HG02623 (cell line): Measurements from ENCODE around the gene MAPK13.

Experiments
- ATAC-seq: cut with Tn5 transposase; IDR thresholded peaks from one replicate; pipeline ENCODE4 v1.9.1; 2021; ENCODE audit warnings: moderate library complexity; ENCODE audit not compliant: unreplicated experiment

MAPK13 gene

DNA sequence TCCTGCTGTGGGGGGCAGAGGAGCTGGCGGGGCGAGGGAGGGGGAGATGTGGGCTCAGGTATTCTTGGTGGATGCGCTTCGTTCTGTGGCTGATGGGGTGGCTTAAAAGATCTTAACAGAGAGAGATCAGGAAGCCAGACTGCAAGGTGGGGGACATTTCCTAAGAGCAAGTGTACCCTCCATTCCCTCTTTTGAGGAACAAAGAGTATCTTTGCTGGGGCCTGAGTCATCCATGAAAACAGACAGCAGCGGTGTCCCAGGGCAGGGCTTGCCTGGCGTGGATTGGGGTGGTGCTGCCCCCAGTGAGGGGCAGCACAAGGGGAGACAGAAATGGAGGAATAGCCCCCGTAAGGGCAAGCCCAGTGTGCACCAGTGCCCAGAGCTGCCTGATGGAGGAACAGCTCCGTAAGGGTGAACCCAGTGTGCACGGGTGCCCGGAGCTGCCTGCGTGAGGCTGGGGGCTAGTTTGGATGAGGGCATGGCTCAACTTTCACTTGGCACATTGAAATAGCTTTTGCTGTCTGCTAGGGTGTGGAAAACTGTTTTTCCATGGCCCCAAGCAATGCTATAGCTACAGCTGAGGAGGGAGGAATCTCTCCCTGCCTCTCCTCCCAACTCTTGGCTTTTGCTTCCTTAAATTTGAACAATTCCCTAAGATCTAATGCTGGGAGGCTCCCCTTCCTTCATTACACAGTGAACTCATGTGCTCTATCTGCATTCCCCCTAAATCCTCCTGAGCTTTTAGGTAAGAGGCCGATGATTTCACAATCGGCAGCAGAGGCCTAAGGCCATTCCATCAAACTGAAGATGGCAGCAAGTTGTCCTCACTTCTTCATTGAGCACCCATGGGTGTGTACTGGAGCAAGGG lies 12.9 kb downstream of the MAPK13 start:
- ATAC-seq: no peak

DNA sequence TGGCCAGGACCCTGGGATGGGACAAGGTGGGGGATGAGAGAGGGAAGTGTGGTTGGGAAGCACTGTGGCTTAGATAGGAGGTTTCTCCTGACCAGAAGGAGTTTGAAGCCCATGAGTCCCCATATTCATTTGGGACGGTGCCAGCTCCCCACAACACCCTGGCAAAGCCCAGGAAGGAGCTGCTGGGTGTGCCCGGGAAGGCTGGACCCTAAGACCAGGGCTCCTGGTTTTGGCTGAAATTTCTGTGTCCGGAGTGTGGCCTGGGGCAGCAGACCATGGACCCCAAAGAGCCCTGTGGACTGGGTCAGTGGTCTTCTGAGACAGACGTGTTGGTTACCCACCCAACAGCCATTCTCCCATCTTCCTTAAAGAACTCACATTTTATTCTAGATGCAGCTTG lies 15.2 kb downstream of the MAPK13 start:
- ATAC-seq: no peak

DNA sequence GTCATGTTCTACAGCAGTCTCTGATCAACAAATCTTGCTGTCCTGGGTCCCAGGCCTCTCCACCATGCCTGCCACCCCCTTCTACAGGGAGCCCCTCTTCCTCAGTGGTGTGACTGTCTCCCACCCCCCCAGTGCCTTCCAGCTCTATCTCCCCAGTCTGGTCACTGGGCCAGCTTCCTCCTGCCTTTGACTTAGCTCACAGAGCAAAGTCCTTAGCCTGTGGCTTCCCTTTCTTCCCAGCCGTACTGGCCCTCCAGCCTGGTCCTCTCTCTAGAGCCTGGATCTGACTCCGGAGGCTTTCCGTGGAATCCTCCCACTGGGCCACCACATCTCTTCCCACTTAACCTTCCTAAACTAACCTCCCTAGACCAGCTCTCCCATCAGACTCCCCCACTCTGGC lies 17.0 kb downstream of the MAPK13 start:
- no peak for ATAC-seq

DNA sequence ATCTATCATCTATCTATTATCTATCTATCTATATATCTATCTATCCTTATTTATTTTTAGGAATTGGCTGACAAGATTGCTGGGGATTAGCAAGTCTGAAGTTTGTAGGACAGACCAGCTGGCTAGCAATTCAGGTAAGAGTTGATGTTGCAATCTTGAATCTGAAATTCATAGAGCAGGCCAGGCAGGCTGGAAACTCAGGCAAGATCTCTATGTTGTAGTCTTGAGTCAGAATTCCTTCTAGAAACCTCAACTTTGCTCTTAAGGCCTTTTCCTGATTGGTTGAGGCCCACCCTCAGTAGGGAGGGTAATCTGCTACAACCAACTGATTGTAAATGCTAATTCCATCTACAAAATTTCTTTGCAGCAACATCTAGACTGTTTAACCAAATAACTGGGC lies 19.2 kb downstream of the MAPK13 start:
- no peak for ATAC-seq

DNA sequence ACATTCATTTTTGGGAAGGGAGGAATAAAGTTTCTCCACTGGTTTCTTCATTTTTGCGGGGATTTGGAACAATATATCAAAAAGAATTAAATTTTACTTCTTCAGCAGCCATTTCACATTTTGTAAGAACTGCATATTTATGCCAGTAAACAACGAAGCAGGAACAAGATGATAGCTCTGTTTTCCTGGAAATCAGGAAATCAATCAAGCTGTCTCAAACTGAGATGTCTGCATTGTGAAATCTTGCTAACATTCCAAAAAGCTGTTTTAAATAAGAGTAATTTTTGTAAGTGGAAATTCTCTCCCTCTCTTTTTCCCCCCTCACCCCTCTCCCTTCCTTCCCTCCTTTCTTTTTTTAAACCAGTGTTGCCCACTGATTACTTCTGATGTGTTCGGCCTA lies 20.0 kb downstream of the MAPK13 start:
- ATAC-seq: no peak

DNA sequence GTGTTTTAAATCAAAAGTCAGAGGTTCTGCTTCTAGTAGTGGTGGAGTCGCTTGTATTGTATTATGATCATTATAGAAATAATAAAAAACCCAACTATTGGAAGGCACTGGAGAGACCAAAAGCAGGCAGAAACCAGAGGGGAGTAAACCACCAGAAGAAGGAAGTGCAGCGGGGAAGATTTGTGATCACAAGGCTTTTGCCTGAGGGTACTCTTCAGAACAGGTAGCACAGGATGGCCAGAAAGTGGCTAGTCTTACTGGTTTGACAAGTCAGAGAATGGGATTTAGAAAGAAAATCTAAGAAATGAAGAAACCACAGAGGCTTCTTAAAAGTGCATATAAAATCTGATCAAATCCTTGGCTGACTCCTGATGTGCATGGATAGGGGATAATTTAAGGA lies 24.0 kb downstream of the MAPK13 start:
- no peak for ATAC-seq

DNA sequence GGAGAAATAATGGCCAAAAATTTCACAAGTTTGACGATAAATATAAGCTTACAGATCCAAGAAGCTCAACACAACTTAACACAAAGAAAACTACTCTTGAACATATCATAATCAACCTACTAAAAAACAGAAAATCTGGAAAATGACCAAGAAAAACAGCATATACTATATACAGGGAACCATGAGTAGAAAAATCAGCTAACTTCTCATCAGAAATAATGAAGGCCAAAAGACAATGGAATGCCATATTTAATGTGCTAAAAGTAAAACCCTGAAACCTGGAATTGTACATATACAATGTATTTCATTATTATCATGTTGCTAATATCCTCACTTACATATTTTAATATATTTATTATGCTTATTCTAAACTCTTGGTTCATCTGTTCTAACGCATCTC lies 25.3 kb downstream of the MAPK13 start:
- no peak for ATAC-seq

DNA sequence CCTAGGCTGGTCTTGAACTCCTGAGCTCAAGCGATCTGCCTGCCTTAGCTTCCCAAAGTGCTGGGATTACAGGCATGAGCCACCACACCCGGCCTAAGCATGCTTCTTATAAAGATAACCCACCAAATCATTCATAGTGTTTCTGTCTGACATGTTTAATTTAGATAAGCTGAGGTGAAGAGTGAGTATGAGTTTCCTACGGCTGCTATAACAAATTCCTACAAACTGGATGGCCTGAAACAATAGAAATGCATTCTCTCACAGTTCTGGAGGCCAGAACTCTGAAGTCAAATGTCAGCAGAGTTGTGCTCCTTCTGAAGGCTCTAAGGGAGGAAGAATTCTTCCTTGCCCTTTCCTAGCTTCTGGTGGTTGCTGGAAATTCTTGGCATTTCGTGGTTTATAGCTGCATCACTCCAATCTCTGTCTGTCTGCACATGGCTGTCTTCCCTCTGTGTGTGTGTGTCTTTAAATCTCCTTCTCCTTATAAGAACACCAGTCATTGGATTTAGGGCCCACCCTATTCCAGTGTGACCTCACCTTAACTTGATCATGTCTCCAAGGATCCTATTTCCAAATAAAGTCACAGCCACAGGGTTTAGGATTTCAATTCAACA lies 29.9 kb downstream of the MAPK13 start:
- no peak for ATAC-seq

DNA sequence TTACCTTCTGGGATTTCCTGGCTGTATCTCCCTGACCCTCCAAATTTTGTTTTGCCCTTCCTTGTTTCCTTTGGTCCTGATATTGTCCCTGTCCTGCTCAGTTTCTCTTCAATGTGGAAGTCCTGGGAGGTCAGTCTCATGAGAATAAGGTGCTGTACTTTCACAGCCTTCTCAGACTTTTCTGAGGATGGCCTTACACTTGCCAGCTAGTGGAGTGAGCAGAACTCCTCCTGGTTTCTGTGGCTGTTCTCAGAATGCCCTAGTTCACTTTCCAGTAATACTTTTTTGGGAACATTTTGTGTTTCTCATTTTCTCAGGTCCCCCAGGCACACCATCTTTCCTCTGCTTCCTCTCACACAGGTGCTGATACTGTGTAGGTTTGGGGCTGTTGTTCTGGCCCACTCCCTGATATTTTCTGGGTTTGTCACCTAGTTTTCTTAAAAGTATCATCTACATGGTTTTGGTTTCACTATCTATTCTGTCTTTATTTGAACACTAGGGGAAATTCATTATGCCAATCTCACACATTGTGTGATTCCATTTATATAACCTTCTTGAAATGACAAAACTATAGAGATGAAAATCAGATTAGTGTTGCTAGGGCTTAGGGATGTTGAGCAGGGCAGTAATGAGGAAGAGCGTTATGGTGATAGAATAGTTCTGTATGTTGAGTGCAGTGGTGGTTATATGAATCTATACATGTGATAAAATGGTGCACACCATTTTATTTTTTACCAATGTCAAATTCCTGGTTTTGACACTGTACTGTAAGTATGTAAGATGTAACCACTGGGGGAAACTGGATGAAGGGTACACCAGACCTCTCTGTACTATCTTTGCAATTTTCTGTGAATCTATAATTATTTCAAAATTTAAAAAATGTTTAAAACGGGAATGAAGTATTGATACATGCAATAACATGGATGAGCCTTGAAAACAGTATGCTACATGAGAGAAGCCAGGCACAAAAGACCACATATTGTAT lies 39.0 kb downstream of the MAPK13 start:
- ATAC-seq: no peak

DNA sequence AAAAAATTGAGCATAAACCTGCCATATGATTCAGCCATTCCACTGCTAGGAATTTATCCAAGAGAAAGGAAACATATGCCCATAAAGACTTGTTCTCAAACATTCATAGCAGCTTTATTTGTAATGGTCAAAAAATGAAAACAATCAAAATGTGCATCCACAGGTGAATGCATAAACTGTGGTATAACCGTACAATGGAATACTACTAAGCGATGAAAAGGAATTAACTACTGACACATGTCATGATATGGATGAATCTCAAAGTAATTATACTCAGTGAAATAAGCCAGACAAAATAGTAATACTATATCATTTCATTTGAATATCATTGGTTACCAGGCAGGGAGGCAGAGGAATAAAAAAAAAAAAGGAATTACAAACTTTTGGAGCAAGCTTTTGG lies 40.4 kb downstream of the MAPK13 start:
- no peak for ATAC-seq

DNA sequence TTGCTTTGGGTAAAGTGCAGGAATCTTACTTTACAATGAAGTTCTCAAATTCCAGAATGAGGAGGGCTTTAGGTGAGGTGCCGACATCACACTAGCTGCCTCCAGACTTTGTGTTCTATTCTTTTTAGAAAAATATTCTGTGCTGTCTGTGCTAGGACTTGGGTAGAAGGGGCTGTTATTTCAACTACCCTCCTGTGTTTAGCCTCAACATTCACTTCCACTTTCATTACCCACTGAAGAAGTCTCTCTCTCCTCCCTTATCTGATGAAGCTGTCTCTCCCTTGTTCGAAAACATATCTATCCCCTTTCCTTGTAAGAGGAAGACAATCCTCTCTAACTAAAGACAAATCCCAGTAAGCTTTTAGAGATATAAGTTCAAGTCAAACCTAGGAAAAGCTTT lies 41.3 kb downstream of the MAPK13 start:
- ATAC-seq: no peak

DNA sequence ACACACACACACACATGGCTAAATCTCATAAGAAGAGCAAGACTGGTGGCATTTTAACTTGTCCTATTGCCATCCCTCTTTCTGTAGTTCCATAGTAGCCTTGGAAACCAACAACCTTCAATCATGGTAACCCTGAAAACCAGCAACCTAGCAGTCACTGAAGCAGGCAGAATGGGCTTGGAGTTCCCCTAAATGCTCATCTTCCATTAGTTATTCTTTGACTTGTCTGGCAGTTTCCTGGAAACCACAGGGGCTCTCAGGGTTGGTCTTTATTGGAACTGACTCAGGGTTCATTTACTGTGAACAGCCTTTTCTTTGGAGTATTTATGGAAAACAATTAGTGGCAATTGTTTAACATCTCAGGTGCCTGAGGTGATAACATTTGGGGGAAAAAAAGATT lies 46.9 kb downstream of the MAPK13 start:
- no peak for ATAC-seq

DNA sequence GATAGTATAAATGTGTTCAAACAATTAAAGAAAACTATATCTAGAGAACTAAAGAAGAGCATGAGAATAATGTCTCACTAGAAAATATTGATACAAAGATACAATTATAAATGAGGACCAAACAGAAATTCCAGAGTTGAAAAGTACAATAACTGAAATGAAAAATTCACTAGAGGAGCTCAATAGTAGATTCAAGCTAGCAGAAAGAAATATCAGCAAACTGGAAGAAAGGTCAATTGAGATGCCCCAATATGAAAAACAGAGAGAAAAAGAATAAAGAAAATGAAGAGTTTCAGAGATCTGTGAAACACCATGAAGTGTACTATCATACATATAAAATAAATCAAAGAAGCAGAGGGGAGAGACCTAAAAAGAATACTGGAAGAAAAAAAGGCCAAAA lies 48.2 kb downstream of the MAPK13 start:
- no peak for ATAC-seq

DNA sequence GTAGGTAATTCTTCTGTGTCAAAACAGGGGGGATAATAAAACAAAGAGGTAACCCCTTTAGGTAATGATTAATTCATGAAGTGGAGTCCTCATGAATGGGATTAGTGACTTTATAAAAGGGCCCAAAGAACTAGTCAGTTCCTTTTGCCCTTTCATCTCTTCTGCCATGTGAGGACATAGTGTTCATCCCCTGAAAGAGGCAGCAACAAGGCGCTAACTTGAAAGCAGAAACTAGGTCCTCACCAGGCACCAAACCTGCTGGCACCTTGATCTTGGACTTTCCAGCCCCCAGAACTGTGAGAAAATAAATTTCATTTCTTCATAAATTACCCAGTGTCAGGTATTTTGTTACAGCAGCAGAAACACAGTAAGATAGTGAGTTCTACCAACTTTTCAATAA lies 49.8 kb downstream of the MAPK13 start:
- no peak for ATAC-seq

DNA sequence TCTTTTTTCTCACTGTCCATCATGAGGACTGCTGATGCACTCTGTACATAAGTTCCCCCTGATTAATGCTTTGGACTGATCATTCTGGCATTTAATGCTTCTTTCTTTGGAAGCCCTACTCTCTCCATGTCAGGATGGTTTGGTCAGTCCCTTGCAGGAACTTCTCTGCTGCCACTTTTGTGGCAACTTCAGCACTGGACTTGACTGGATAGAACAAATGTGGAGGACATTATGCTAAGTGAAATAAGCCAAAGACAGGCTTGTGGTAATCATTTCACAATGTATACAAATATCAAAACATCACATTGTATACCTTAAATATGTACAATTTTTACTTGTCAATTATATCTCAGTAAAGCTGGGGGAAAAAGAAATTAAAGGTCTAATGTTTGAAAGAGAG lies 54.0 kb downstream of the MAPK13 start:
- no peak for ATAC-seq

DNA sequence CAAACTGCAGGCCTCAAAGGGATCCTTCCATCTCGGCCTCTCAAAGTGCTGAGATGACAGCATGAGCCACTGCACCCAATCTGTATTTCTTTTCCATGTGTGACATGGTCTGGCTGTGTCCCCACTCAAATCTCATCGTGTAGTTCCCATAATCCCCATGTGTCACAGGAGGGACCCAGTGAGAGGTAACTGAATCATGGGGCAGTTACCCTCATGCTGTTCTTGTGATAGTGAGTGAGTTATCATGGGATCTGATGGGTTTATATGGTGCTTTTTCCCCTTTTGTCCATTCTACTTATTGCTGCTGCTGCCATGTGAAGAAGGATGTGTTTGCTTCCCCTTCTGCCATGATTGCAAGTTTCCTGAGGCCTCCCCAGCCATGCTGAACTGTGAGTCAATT lies 55.9 kb downstream of the MAPK13 start:
- ATAC-seq: no peak

DNA sequence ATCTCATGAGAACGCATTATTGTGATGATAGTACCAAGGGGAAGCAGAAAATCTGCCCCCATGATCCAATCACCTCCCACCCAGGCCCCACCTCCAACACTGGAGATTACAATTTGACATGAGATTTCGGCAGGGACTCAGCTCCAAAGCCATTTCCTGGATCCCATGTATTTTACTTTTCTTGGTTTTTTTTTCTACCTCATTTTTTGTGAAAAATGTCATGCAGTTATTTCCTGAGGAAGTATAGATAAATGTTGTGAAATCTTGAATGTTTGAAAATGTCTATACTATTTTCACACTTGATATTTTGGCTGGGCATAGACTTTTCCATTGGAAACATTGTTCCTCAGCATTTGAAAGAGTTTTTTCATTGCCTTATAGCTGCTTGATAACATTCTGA lies 57.1 kb downstream of the MAPK13 start:
- ATAC-seq: no peak
